ENCODE results near the gene COMMD7.

DNA sequence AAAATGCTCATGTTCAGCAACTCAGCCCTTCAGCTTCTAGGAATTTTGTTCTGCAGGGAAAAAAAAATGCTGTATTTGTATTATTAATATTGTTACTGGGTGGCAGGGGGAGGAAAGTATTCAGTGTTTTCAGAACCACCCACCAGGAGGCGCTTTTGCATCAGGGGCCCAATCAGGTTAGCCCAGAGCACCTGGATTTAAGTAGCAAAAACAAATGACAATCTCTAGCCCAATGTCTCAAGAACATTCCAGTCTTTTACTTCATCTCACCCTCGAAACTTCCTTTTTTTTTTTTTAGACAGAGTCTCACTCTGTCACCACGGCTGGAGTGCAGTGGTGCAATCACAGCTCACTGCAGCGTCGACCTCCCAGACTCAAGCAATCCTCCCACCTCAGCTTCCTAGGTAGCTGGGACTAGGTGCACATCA is 68.9 kb downstream of the COMMD7 start:
- no peak for TF ChIP-seq EZH2phosphoT487 (IDR thresholded peaks at IDR 0.05; ENCODE audit: low read depth, severe bottlenecking, unreplicated experiment)
- TF ChIP-seq EZH2 (IDR thresholded peaks at IDR 0.05; ENCODE audit: borderline replicate concordance), result no peak

Data from hepatocyte (in vitro differentiated cells).